SW480 (cell line): Measurements from ENCODE around the gene MDK.

Experiments
- DNase-seq: peaks from one replicate; pipeline ENCODE4 v3.0.0-alpha.2; 2016; ENCODE audit warnings: low spot score

The MDK gene

GRCh38 chr11:46383974-46384701 is 2.7 kb downstream of the MDK start:
- peak; percentile 82 for DNase-seq

DNA sequence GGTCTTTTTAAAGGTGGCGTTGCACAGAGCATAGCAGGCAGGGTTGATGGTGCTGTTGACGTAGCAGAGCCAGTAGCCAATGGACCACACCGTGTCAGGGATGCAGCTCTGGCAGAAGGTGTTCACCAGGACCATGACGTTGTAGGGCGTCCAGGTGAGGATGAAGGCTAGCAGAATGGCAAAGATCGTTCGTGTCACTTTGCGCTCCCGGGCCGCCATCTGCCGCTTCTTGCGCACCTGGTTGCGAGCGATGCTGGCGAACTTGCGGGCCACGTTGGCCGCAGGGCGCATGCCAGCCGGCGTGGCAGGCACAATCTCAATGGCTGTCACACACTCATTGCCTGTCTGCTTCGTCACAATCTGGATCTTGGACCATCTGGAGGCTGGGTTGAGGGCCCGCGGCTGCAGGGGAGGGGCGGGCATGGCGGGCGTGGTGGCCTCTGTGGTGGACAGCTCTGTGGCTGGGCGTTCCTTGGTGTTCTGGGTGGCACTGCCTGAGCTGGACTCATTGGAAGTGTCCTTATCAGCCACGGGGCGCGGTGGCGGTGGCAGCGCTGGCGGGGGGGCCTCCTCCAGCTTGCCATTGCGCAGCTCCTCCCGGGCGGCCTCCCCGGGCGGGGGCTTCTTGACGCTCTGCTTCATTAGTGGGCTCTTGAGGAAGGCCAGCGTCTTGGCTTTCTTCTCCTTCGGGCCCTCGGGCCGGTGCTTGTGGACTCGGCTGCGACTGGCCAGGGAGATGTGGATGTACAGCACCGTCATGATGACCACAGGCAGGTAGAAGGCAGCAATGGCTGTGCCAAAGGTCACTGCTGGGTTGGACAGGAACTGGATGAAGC is 3.9 kb downstream of the MDK start:
- no peak for DNase-seq

GRCh38 chr11:46386005-46386578 is 4.6 kb downstream of the MDK start:
- no peak for DNase-seq

DNA sequence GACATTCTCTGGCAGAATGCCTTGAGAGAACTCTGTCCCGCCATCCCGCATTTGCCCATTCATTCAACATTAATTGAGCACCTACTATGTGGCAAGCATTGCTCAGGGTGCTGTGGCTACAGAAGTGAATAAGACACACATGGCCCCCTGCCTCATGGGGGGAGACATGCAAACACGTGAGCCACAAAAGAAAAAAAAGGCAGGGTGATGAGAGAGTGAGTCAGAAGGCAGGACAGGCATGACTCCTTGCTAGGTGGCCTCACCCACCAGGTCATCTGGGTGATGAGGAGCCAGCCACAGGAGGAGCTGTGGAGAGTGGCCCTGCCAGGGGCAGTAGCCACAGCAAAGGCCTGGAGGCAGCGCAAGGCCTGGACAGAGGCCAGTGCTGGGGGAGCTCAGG is 5.2 kb downstream of the MDK start:
- peak; percentile 67 for DNase-seq

GRCh38 chr11:46387456-46387855 is 6.0 kb downstream of the MDK start:
- DNase-seq = no peak

GRCh38 chr11:46387919-46388618 is 6.6 kb downstream of the MDK start:
- no peak for DNase-seq

DNA sequence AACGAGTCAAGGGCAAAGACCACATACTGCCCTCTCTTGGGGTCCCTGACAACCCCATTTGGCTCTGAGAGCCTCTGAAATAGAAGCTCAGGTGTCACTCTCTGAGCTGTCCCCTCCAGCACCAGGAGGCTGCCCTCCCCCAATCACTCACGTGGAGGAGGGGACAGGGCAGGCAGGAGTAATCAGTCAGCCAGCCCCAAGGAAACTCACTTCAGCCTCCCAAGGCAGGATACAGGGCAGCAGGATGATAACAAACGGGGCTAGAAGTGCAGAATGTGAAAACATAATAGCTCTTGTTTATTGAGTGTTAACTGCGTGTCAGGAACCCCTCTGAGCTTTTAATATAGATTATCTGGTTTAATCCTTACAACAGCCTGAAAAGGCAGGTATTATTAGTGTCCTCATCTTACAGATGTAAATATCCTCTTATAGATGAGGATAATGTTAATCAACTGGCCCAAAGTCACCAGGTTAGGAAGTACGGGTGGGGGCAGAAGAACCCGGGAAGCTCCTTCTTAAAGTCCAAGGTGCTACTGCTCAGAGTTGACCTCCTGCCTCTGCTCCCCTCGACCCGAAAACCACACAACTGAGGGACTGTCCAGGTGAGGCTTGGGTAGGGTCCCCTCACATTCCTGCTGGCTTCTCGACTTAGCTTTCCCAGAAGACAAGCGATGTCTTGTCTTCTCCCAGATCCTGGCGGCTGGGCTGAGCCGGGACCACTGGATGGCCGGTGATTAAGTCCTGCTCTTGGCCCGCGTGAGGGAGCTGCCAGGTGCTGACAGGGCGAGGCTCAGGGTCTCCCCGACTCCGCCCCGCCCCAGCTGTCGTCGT is 7.4 kb downstream of the MDK start:
- no peak for DNase-seq

GRCh38 chr11:46389450-46390330 is 8.2 kb downstream of the MDK start:
- peak; percentile 76 for DNase-seq

DNA sequence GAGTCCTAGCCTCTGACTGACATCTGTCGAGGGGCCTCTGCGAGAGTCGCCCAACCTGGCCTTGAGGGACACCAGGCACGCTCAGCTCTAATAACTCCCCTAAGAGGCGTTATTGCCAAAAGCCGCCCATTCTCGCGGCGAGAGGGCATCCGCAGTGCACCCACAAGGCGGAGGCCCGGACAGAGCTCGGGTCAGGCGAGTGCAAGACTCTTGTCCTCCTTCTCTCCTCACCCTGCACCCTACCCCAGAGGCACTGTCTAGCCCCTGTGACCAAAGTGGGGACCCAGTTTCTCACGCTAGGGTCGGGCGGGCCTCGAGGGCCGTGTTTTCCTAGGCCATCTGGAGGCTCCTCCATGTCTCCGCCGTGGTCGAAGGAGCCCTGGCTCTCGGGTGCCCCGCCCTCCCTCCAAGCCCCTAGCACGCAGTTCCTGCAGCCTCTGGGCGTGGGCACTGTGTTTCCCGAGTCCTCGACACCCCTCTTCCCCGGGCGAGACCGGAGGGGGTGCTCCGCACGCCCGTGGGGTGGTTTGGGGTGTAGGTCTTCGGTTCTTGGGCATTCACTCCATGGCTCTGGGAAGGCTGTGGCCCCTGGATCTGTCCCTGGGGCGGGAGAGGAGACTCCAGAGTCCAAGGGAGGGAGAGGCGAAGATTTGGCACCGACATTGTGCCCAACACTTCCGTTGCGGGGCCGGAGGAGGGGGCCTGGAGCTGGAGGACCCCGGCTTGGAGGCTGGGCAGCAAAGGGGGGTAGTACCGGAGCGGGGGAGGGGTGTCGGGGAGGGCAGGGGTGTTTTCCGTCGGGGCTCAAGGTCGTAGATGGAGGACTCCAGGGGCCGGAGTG is 9.1 kb downstream of the MDK start:
- no peak for DNase-seq

DNA sequence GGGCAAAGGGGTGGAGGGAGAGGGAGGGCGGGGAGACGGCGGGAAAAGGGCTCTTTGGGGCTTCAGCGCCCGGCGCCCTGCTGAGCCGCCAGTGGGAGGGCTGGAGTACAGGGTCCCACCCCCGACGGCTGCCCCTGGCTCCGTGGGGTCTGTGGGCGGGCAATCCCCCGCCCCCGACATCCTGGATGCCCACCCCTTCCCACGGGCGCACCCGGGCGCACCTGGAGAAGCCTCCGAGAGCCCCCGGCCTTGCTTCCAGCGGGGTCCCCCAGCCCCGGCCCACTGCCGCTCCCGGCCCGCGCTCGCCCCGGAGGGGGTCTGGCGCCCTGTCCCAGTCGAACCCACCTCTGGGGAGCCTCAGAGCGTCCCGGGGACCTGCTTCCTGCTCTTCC is 9.7 kb downstream of the MDK start:
- no peak for DNase-seq

DNA sequence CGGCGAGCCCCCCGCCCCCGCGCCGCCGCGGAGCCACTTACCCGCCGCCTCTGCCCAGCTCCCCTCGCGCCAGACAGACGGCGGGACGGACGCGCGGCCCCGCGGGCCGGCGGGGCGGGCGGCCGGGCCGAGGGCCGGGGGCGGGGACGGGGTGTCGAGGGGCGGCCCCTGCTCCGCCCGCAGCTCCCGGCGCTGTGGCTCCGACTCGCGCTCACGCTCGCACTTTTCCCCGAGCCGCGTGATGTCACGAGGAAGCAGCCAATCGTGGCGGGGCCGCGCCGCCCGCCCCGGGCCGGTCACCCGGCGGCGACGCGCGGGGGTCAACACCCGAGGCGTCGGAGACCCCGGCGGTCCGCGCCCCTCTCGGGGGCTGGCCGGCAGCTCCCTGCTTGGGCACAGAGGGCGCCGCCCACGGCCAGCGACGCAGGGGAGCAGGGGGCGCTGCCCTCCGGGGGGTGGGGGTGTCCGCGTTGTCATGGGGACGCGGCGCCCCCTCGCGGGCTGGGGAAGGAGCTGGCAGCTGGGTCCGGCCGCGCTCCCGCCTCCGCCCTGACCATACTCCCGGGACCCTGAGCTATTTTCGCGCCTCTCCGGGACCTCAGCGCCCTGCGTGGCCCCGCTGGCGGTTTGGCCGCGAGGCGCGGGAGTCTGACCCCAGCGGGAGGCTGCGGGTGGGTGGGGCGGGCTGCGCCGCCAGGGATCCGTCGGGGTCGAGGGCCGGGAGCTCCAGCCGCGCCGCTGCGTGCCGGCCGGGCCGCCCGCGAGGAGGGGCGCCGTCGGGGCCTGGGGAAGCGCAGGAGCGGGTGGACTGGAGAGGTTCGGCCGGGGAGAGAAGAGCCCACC is 10.3 kb downstream of the MDK start, which contains the start of gene CHRM4:
Gene CHRM4, minus strand, starts transcription at position 199 of the 843 bp plus-strand sequence. CDS start 5,219 bp downstream, outside the sequence.
- peak; percentile 46 for DNase-seq

- peak; percentile 76 for DNase-seq
These were observed 11.2 kb downstream of the MDK start for GRCh38 chr11:46392421-46393230.

DNA sequence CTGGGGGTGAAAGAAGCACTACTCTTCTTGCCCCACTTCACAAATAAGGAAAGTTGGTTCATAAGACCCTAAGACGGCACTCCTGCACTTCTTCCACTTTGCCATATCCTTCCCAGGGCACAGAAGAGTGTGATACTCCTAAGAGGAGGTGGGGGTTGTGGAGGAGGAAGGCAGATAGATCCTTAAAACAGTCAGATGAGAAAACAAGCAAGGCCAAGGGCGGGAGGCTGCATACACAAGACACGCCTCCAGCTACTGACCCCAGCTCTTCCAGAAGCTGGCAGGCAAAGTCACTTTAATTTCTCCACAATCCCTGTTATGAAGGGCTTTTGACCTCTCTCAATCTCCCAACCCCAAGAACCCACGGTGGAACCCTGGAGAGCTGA is 11.8 kb downstream of the MDK start:
- DNase-seq = no peak

- DNase-seq = no peak
These were observed 12.3 kb downstream of the MDK start for GRCh38 chr11:46393759-46394158.

DNA sequence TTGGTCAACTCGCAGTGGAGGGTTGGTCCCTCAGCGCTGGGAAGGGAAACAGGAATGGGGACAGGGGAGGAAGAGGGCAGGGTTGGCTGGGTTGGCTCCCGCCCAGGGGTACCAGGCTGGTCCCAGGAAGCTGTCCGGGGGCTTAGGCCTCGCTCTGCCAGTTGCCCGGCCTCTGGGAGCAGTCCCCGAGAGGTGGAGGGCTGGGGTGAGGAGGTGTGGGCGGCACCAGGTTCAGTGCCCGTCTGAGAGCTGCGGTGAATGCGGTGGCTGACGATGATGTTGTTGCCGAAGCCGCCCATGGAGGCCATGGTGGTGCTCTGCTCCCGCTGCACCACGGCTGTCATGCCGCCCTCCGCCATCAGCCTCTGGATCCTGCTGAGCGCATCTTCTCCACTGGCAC is 16.1 kb downstream of the MDK start:
- no peak for DNase-seq

GRCh38 chr11:46402957-46403902 is 21.8 kb downstream of the MDK start:
- DNase-seq = no peak
